Measurements from ENCODE around the gene MLYCD.

MLYCD gene

DNA sequence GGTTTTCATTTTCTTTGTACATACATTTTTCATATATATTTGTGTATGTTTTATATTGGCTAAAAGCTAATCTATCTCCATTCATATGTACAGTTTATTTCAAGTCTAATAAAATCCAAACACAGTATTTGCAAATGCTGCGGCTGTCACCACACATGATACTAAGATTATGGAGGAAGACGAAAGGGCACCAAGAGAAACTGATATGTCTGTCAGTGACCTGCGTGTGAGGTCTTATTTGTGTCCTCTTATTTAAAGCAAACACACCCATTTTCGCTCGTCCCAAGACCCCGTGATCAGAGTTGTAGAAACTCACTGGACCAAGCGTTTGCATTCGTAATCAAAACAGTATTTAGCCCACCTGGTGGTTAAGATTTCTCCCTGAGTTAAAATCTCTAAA lies 8.2 kb downstream of the MLYCD start:
- intact Hi-C loops (cut with micrococcal nuclease), result no loop called here
- H3K9me3 Mint-ChIP-seq, result no peaks in the 10 kb centered on the region
- H3K27me3 Mint-ChIP-seq, result no peaks in the 10 kb centered on the region
- H3K4me1 Mint-ChIP-seq (ENCODE audit: low read depth), result no peaks in the 10 kb centered on the region
- no peak overlapping the region for H3K4me3 Mint-ChIP-seq
- peaks cover 87% of the 10 kb centered on the region for H3K36me3 Mint-ChIP-seq (ENCODE audit: low read depth)
- no peak overlapping the region for H3K27ac Mint-ChIP-seq

DNA sequence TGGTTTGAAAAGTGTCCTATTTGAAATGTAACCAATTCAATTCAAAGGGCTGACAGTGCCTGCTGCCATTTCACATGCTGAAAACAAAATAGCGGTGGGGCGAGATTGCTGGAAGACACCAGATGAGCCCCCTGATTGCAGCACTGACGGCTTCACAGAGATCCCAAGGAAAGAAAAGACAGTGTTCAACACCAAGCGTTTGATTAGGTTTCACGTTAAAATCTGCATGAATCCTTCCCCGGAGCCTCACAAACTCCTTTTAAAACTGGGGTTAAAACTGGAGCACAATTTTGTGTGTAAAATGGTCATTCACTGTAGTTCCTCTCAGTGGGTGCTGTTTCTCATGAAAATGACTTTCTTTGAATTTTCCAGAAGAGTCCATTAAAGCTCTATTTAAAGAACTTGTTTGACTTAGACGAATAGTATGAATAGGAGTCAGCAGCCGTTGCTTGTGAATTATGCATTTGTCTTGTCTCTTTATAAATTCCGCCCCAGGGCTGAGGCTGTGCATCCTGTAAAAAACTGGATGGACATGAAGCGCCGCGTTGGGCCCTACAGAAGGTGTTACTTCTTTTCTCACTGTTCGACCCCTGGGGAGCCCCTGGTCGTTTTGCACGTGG lies 8.8 kb downstream of the MLYCD start:
- Mint-ChIP-seq H3K27me3 (no peaks in the 10 kb centered on the region), H3K36me3 (ENCODE audit: low read depth) (peaks cover 89% of the 10 kb centered on the region), H3K4me3 (no peak overlapping the region), H3K27ac (no peak overlapping the region), H3K9me3 (no peaks in the 10 kb centered on the region), H3K4me1 (ENCODE audit: low read depth) (no peaks in the 10 kb centered on the region)
- intact Hi-C loops (cut with micrococcal nuclease), result no loop called here

DNA sequence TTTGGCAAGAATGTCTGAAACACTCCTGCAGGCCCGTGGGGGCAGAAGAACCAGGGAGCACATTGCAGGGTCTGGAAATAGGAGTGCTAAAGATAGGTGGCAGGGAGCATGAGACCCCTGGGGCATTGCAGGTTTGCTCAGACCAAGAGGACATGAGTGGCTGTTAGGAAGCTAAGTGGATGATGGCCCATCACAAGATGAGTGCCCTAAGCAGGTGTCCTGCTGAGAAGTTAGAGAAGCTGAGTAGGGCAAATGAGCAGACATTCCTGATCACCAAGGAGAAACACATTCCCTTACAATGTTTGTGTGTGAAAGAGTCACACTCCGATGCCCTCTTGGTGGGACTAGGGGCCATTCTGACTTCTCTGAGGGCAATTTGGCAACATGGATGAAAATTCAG lies 9.9 kb downstream of the MLYCD start:
- Mint-ChIP-seq H3K36me3 (ENCODE audit: low read depth) (peaks cover 92% of the 10 kb centered on the region), H3K27ac (no peak overlapping the region), H3K4me1 (ENCODE audit: low read depth) (no peaks in the 10 kb centered on the region), H3K4me3 (no peak overlapping the region), H3K27me3 (no peaks in the 10 kb centered on the region), H3K9me3 (no peaks in the 10 kb centered on the region)
- intact Hi-C loops (cut with micrococcal nuclease), result no loop called here

DNA sequence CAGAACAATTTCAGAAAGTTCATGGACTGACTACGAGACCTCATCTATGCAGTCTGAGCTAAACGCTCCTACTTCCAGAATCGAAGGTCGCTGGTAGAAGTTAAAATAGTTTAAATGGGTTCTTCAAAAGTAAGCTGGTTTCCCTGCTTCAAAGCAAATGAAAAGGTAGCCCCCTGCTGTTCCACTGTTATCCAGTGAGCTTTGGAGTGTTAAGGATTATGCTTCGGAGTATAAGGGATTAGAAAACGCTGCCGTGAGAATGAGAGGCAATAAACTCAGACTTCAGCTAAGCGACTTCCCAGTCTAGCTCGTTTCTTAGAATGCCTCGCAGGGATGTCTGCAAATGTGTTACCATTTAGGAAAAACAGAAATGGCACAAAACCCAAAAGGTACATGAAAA lies 12.4 kb downstream of the MLYCD start:
- no peak overlapping the region for H3K4me3 Mint-ChIP-seq
- H3K36me3 Mint-ChIP-seq (ENCODE audit: low read depth), result peaks cover 100% of the 10 kb centered on the region
- H3K9me3 Mint-ChIP-seq, result no peaks in the 10 kb centered on the region

DNA sequence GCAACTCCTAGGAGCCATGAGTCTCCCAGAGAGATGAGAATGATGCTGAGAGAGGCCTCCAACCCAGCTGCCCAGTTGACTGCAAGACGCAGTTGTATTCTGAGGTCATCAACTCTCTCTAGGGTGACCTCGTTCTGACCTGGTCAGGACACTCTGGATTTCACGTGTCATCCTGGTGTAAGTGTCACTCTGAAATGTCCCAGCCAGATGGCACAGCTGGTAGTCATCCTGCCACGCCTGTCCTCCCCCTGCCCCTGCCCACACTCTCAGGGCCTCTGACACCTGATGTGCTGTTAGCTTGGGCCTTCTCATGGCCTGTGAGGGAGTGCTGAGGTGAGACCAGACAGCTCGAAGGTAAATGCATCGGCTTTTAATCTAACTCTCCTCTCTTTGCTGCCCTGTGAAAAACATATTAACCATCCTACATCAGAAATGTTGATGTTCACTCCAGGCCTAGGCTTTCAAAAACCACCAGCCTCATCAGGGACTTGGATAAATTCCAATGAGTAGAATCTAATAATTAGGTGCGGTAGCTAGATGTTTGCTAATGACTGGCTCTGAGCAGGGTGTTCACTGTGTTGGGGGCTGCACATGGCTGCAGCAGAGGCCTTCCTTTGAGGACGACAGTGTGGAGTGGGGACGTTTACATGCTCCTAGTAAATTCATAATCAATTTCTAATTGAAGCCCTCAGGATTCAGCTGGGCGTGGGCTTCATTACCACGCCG lies 13.8 kb downstream of the MLYCD start:
- intact Hi-C loops (cut with micrococcal nuclease), result no loop called here
- H3K4me1 Mint-ChIP-seq (ENCODE audit: low read depth), result no peaks in the 10 kb centered on the region
- H3K36me3 Mint-ChIP-seq (ENCODE audit: low read depth), result peaks cover 100% of the 10 kb centered on the region
- H3K4me3 Mint-ChIP-seq, result no peak overlapping the region
- no peaks in the 10 kb centered on the region for H3K9me3 Mint-ChIP-seq
- H3K27ac Mint-ChIP-seq, result no peak overlapping the region
- H3K27me3 Mint-ChIP-seq, result no peaks in the 10 kb centered on the region

More for the DNA sequence above, 12.4 kb downstream of the MLYCD start:
- no peak overlapping the region for H3K27ac Mint-ChIP-seq
- H3K4me1 Mint-ChIP-seq (ENCODE audit: low read depth), result no peaks in the 10 kb centered on the region
- intact Hi-C loops (cut with micrococcal nuclease), result no loop called here
- H3K27me3 Mint-ChIP-seq, result no peaks in the 10 kb centered on the region

DNA sequence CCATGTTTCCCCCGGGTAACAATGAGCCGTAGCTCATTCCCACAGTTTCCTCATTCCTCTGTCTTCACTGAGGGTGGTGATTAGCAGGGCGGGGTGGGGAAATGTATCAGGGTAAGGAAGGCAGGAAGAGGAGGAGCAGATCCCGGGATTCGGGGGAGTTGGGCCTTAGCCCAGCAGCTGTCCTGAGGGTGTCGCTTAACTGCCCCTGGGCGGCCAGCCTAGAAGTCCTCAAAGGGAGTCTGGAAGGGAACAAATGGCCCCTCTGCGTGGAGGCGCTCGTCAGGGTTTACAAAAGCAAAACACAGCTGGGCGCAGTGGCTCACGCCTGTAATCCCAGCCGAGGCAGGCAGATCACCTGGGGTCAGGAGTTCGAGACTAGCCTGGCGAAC lies 14.3 kb downstream of the MLYCD start:
- Mint-ChIP-seq H3K27ac (no peak overlapping the region), H3K4me3 (no peak overlapping the region), H3K9me3 (no peaks in the 10 kb centered on the region), H3K27me3 (no peaks in the 10 kb centered on the region), H3K4me1 (ENCODE audit: low read depth) (no peaks in the 10 kb centered on the region), H3K36me3 (ENCODE audit: low read depth) (peaks cover 100% of the 10 kb centered on the region)
- intact Hi-C loops (cut with micrococcal nuclease), result no loop called here

DNA sequence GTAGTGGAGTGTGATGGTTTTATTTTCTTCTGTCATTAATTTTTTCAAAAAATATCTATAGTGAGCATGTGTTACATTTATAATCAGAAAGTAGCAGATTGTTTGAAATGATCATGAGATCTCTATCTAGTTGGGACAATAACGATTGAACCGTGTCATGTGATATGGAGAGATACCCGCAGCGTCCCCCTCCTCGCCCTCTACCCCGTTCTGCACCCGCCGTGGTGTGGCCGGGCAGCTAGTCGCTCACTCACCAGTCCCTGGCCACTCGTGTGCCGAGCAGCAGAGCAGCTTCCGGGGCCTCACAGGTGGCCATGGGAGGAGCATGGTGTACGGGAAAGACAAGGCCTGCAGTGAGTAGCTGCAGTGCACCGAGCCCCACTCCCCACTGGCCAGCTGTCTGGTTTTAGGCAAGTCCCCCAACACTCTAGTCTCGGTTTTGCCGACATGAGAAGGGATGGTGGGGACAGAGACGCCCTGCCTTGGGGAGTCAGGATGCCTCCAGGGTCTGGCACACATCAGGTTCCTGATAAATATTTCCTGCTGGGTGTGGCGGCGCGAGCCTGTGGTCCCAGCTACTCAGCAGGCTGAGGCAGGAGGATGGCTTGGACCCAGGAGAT lies 15.3 kb downstream of the MLYCD start:
- Mint-ChIP-seq H3K36me3 (ENCODE audit: low read depth) (peaks cover 100% of the 10 kb centered on the region), H3K27me3 (no peaks in the 10 kb centered on the region), H3K4me3 (no peak overlapping the region), H3K4me1 (ENCODE audit: low read depth) (no peaks in the 10 kb centered on the region), H3K9me3 (no peaks in the 10 kb centered on the region), H3K27ac (no peak overlapping the region)
- intact Hi-C loops (cut with micrococcal nuclease), result no loop called here

DNA sequence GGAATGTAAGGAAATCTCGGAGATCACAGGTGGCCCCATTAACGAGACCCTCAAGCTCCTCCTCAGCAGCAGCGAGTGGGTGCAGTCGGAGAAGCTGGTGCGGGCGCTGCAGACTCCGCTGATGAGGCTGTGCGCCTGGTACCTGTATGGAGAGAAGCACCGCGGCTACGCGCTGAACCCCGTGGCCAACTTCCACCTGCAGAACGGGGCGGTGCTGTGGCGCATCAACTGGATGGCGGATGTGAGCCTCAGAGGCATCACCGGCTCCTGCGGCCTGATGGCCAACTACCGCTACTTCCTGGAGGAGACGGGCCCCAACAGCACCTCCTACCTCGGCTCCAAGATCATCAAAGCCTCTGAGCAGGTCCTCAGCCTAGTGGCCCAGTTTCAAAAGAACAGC lies 16.2 kb downstream of the MLYCD start:
- intact Hi-C loops (cut with micrococcal nuclease), result no loop called here
- Mint-ChIP-seq H3K27me3 (no peaks in the 10 kb centered on the region), H3K36me3 (ENCODE audit: low read depth) (peaks cover 100% of the 10 kb centered on the region), H3K27ac (no peak overlapping the region), H3K4me3 (no peak overlapping the region), H3K9me3 (no peaks in the 10 kb centered on the region), H3K4me1 (ENCODE audit: low read depth) (no peaks in the 10 kb centered on the region)

DNA sequence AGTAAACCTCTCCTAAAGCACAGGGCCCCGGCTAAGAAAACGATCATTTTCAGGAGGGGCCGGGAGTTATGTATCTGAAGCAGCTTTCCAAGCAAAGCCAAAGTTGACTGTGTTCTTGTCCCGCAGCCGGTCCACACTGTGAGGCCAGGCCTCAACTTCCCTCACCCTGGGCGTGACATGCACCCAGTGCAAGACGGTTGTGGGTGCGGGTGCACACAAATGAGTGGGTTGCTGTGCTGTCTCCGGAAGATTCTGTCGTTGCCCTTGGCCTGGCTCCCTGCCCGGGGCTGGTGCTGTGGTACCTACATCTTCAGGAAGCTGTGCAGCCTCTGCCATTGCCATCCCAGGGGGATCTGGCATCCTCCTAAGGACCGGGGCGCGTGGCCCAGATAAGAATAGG lies 16.6 kb downstream of the MLYCD start:
- Mint-ChIP-seq H3K27ac (no peak overlapping the region), H3K9me3 (no peaks in the 10 kb centered on the region), H3K4me1 (ENCODE audit: low read depth) (no peaks in the 10 kb centered on the region), H3K36me3 (ENCODE audit: low read depth) (peaks cover 100% of the 10 kb centered on the region), H3K27me3 (no peaks in the 10 kb centered on the region), H3K4me3 (no peak overlapping the region)
- intact Hi-C loops (cut with micrococcal nuclease), result no loop called here

DNA sequence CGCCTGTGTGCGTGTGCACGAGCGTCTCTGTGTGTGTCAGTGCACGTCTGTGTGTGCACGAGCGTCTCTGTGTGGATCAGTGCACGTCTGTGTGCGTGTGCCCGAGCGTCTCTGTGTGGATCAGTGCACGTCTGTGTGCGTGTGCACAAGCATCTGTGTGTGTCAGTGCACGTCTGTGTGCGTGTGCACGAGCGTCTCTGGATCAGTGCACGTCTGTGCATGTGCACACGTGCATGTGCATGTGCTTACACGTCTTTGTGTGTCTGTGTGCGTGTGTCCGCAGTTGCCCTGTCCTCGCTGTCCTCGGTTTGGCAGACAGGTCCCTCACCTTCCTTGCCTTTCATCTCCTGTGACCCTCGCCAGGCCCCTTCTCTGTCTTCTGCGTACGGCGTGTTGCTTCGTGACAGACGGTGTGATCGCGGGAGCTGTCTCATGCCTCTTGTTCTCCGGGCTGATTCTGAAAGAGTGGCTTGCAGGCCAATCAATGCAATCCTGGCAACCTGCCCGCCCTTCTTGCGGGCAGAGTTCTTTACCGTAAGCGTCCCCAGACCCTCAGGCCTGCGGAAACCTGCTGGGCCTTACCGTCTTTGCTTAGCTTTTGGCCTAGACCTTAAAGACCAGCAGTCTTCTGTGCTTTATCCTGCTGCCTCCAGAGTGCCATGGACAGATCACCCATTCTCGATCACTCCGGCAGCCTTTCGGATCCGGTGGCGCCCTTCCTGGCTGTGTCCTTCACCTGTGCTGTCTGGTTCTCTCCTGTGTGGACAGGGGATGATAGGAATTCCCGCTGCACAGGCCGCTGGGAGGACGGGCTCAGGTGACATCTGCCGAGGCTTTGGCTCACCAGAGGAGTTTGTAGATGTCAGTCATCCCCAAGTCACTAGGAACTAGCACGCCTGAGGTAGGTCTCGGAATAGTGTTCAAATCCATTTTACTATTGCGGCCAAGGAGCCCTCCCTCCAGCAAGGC lies 18.5 kb downstream of the MLYCD start:
- no peaks in the 10 kb centered on the region for H3K4me1 Mint-ChIP-seq (ENCODE audit: low read depth)
- H3K27me3 Mint-ChIP-seq, result no peaks in the 10 kb centered on the region
- no peak overlapping the region for H3K27ac Mint-ChIP-seq
- H3K4me3 Mint-ChIP-seq, result no peak overlapping the region
- peaks cover 100% of the 10 kb centered on the region for H3K36me3 Mint-ChIP-seq (ENCODE audit: low read depth)
- no peaks in the 10 kb centered on the region for H3K9me3 Mint-ChIP-seq
- intact Hi-C loops (cut with micrococcal nuclease), result no loop called here

DNA sequence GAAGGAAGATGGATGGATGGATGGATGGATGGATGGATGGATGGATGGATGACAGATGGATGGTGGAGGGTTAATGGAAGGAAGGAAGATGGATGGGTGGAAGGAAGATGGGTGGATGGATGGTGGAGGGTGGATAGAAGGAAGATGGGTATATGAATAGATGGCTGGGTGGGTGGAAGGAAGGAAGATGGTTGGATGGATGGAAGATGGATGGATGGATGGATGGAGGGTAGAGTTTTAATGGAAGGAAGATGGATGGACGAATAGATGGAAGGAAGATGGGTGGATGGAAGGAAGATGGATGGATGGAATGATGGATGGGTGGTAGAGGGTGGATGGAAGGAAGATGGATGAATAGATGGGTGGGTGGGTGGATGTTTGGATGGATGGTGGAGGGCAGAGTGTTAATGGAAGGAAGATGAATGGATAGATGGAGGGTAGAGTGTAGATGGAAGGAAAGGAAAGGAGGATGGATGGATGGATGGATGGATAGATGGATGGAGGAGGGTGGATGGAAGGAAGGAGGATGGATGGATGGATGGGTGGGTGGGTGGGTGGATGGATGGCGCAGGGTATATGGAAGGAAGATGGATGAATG lies 22.1 kb downstream of the MLYCD start:
- H3K9me3 Mint-ChIP-seq, result no peaks in the 10 kb centered on the region
- H3K27ac Mint-ChIP-seq, result no peak overlapping the region
- H3K36me3 Mint-ChIP-seq (ENCODE audit: low read depth), result peaks cover 94% of the 10 kb centered on the region
- H3K4me3 Mint-ChIP-seq, result no peak overlapping the region
- no peaks in the 10 kb centered on the region for H3K27me3 Mint-ChIP-seq
- intact Hi-C loops (cut with micrococcal nuclease), result no loop called here
- no peaks in the 10 kb centered on the region for H3K4me1 Mint-ChIP-seq (ENCODE audit: low read depth)

DNA sequence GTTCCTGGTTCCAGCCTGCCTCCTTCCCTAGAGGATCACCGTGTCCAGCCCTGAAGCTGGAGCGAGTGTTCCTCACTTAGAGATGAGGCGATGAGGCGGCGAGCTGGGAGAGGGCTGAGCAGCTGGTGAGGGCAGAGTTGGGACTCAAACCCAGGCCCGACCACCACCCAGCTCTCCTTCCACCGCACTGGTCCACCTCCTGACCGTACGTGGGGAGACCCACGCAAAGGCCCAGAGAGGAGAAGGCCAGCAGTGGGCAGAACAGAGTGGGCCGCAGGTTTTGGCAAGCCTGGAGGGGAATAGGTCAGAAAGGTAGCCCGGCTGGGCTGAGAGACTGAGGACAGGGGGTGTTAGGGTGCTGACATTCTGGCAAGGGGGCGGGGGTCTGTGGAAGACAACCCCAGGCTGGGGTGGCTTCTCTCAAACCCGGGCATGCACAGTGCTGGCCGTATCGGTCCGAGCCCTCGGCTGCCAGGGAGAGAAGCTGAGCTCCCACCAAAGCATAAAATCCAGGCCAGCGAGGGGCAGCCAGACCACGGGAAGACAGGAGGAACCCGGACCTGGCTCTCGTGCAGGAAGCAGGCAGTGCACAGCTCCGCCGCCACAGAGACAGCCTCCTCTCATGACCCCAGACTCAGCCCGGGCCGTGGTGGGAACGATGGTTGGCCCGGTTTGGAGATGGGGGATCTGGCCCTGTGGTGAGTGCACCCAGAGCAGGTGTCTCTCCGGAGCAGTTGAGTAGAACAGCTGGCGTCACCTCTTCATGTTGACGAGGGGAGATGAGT lies 24.9 kb downstream of the MLYCD start:
- H3K27me3 Mint-ChIP-seq, result no peaks in the 10 kb centered on the region
- intact Hi-C loops (cut with micrococcal nuclease), result no loop called here

DNA sequence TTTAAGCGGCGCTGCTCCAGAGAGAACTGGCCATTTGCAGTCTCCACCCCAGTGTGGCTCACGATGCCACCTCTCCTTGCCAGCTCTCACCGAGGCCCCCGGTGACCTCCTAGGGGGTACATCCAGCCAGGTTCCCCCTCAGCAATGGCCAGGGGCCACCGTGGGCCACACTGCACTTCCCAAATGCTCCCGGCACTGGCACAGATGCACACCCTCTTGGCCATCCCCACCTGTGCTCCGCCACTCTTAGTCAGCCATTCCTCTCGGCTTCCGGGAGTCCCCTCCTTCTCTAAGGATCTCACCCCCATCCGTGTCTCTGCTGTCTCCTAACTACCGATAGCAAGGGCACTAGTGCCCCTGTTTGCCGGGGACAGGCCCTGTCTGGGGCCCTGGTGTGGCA lies 25.8 kb downstream of the MLYCD start:
- H3K4me3 Mint-ChIP-seq, result no peak overlapping the region
- no peaks in the 10 kb centered on the region for H3K4me1 Mint-ChIP-seq (ENCODE audit: low read depth)
- no peak overlapping the region for H3K27ac Mint-ChIP-seq
- no peaks in the 10 kb centered on the region for H3K9me3 Mint-ChIP-seq
- peaks cover 62% of the 10 kb centered on the region for H3K36me3 Mint-ChIP-seq (ENCODE audit: low read depth)
- intact Hi-C loops (cut with micrococcal nuclease), result no loop called here
- no peaks in the 10 kb centered on the region for H3K27me3 Mint-ChIP-seq

More for the DNA sequence above, 24.9 kb downstream of the MLYCD start:
- Mint-ChIP-seq H3K4me1 (ENCODE audit: low read depth) (no peaks in the 10 kb centered on the region), H3K27ac (no peak overlapping the region), H3K36me3 (ENCODE audit: low read depth) (peaks cover 69% of the 10 kb centered on the region), H3K4me3 (no peak overlapping the region), H3K9me3 (no peaks in the 10 kb centered on the region)
